H1 (cell line): ENCODE measurements around the gene RILP. TPM values are rescaled to one million over a fixed set of nuclear protein-coding genes. Genes with fewer than 3 reads are reported as not detected.

ENCODE experiments used
- CTCF ChIA-PET: fragments of 300-600 bp; sonication (Branson Sonifier 250); formaldehyde crosslinking; loops from one replicate; lab custom pipeline; 2021; ENCODE audit not compliant: partially characterized antibody; lab: Charles Lee
- POLR2A ChIA-PET: fragments of 300-600 bp; sonication (Branson Sonifier 250); formaldehyde crosslinking; loops from one replicate; lab custom pipeline; 2021; ENCODE audit warnings: inconsistent platforms; ENCODE audit not compliant: partially characterized antibody; lab: Charles Lee
- DNase-seq, 2 experiments: peaks; one replicate each; pipeline versions ENCODE4 v3.0.0 to v3.0.0-alpha.2; 2010 to 2022; ENCODE audit warnings: low spot score in 2 of 2, low read depth in 1 of 2, mixed read lengths in 1 of 2
- FAIRE-seq: peaks from 2 replicates; lab custom pipeline; 2011; peaks lifted over from hg19 to GRCh38; lab: Jason Lieb, UNC
- H2AFZ ChIP-seq: 2 replicates; pipeline ENCODE4 v1.8.1; 2012; ENCODE audit warnings: low read length, inconsistent platforms
- H2AK5ac ChIP-seq: 2 replicates; pipeline ENCODE4 v1.6.1; 2013; ENCODE audit warnings: low read depth, low read length
- H2BK120ac ChIP-seq: replicated peaks from 2 replicates; pipeline ENCODE3; 2013; ENCODE audit warnings: low read depth, low read length, inconsistent platforms
- H2BK12ac ChIP-seq: 2 replicates; pipeline ENCODE4 v1.6.1; 2013; ENCODE audit warnings: low read depth, low read length
- H2BK15ac ChIP-seq: 2 replicates; pipeline ENCODE4 v1.6.1; 2013; ENCODE audit warnings: low read length
- H2BK20ac ChIP-seq: 2 replicates; pipeline ENCODE4 v1.6.1; 2013; ENCODE audit warnings: low read length
- H2BK5ac ChIP-seq: 2 replicates; pipeline ENCODE4 v1.6.1; 2013; ENCODE audit warnings: low read depth, low read length
- H3K14ac ChIP-seq: 2 replicates; pipeline ENCODE4 v1.6.1; 2013; ENCODE audit warnings: inconsistent platforms; ENCODE audit not compliant: insufficient read length
- H3K18ac ChIP-seq: 2 replicates; pipeline ENCODE4 v1.6.1; 2013; ENCODE audit warnings: low read length; ENCODE audit errors: extremely low read depth
- H3K23ac ChIP-seq: 2 replicates; pipeline ENCODE4 v1.6.1; 2013; ENCODE audit warnings: inconsistent platforms; ENCODE audit not compliant: insufficient read length
- H3K23me2 ChIP-seq: 2 replicates; pipeline ENCODE4 v1.6.1; 2013; ENCODE audit warnings: low read depth, low read length
- H3K27ac ChIP-seq: 2 replicates; pipeline ENCODE4 v1.6.1; 2011; ENCODE audit warnings: low read depth, low read length, inconsistent platforms
- H3K27me3 ChIP-seq, 4 experiments: replicated peaks in 1 of 4; 1 replicate in 1 of 4; 2 replicates in 3 of 4; pipeline versions ENCODE4 v1.6.1 to v1.8.1; 2011 to 2013; ENCODE audit warnings: low read length in 3 of 4, mild to moderate bottlenecking in 3 of 4, inconsistent platforms in 2 of 4, mixed read lengths in 2 of 4, moderate library complexity in 1 of 4; ENCODE audit not compliant: control insufficient read depth in 3 of 4, insufficient read depth in 3 of 4; ENCODE audit errors: extremely low read depth in 1 of 4
- H3K36me3 ChIP-seq, 4 experiments: 2 replicates each; pipeline versions ENCODE4 v1.6.1 to v1.8.1; 2011 to 2013; ENCODE audit warnings: mild to moderate bottlenecking in 4 of 4, low read length in 3 of 4, moderate library complexity in 2 of 4, control low read depth in 1 of 4, inconsistent platforms in 1 of 4; ENCODE audit not compliant: insufficient read depth in 4 of 4, control insufficient read depth in 2 of 4
- H3K4ac ChIP-seq: replicated peaks from 2 replicates; pipeline ENCODE3; 2013; ENCODE audit warnings: low read length, low read depth, mixed read lengths, inconsistent platforms; ENCODE audit not compliant: insufficient read length
- H3K4me1 ChIP-seq, 4 experiments: replicated peaks in 1 of 4; 1 replicate in 1 of 4; 2 replicates in 3 of 4; pipeline versions ENCODE4 v1.6.1 to v1.8.1; 2011 to 2013; ENCODE audit warnings: low read length in 3 of 4, inconsistent platforms in 2 of 4, mixed read lengths in 1 of 4; ENCODE audit not compliant: insufficient read depth in 4 of 4, control insufficient read depth in 3 of 4
- H3K4me2 ChIP-seq, 2 experiments: 2 replicates each; pipeline versions ENCODE4 v1.6.1 to v1.8.1; 2011 to 2013; ENCODE audit warnings: low read depth in 2 of 2, low read length in 2 of 2, control low read depth in 1 of 2, inconsistent platforms in 1 of 2, mild to moderate bottlenecking in 1 of 2; ENCODE audit not compliant: insufficient read depth in 1 of 2
- H3K4me3 ChIP-seq, 4 experiments: fragments of 200-600, 300-600 bp in 1 of 4; sonication (generic), shearing (Covaris generic), sonication (Bioruptor Twin) in 1 of 4; 2 replicates each; pipeline versions ENCODE4 v1.5.1 to v1.8.1; 2011 to 2016; ENCODE audit warnings: low read length in 4 of 4, low read depth in 3 of 4, control low read depth in 2 of 4, inconsistent platforms in 2 of 4, mild to moderate bottlenecking in 2 of 4, mixed read lengths in 1 of 4, moderate library complexity in 1 of 4; ENCODE audit not compliant: insufficient read depth in 2 of 4; ENCODE audit errors: extremely low read depth in 1 of 4
- H3K56ac ChIP-seq: replicated peaks from 2 replicates; pipeline ENCODE3; 2013; ENCODE audit warnings: low read depth, mild to moderate bottlenecking, mixed read lengths, low read length, inconsistent platforms; ENCODE audit not compliant: insufficient read length
- H3K79me1 ChIP-seq: 2 replicates; pipeline ENCODE4 v1.6.1; 2013; ENCODE audit warnings: low read depth, low read length, control low read depth
- H3K79me2 ChIP-seq, 2 experiments: 2 replicates each; pipeline versions ENCODE4 v1.6.1 to v1.8.1; 2012 to 2013; ENCODE audit warnings: low read length in 2 of 2, mild to moderate bottlenecking in 2 of 2, inconsistent platforms in 1 of 2; ENCODE audit not compliant: insufficient read depth in 2 of 2, control insufficient read depth in 1 of 2
- H3K9ac ChIP-seq, 4 experiments: replicated peaks in 1 of 4; 1 replicate in 1 of 4; 2 replicates in 3 of 4; pipeline versions ENCODE4 v1.6.1 to v1.8.1; 2011 to 2013; ENCODE audit warnings: low read depth in 3 of 4, low read length in 3 of 4, control low read depth in 2 of 4, mild to moderate bottlenecking in 2 of 4, moderate library complexity in 2 of 4, inconsistent platforms in 1 of 4; ENCODE audit errors: extremely low read depth in 1 of 4
- H3K9me3 ChIP-seq, 2 experiments: 2 replicates each; pipeline versions ENCODE4 v1.6.1 to v1.8.1; 2012 to 2013; ENCODE audit warnings: mild to moderate bottlenecking in 2 of 2, moderate library complexity in 2 of 2, control low read depth in 1 of 2, inconsistent platforms in 1 of 2, low read depth in 1 of 2, low read length in 1 of 2, mixed read lengths in 1 of 2; ENCODE audit not compliant: insufficient read depth in 2 of 2
- H4K20me1 ChIP-seq, 2 experiments: replicated peaks in 1 of 2; 2 replicates each; pipeline versions ENCODE3 to v1.8.1; 2011 to 2013; ENCODE audit warnings: inconsistent platforms in 2 of 2, low read length in 2 of 2, mild to moderate bottlenecking in 1 of 2; ENCODE audit not compliant: insufficient read depth in 2 of 2, control insufficient read depth in 1 of 2
- H4K5ac ChIP-seq: 2 replicates; pipeline ENCODE4 v1.6.1; 2013; ENCODE audit warnings: low read length, low read depth, mixed read lengths, inconsistent platforms; ENCODE audit not compliant: insufficient read length
- H4K8ac ChIP-seq: 2 replicates; pipeline ENCODE4 v1.8.0; 2013; ENCODE audit warnings: mild to moderate bottlenecking, moderate library complexity, low read length, inconsistent platforms; ENCODE audit not compliant: insufficient read depth; ENCODE audit errors: extremely low read depth
- H4K91ac ChIP-seq: replicated peaks from 2 replicates; pipeline ENCODE3; 2013; ENCODE audit warnings: low read length, mixed read lengths, inconsistent platforms; ENCODE audit not compliant: insufficient read length
- ATF2 ChIP-seq: IDR thresholded peaks from 2 replicates; pipeline ENCODE4 v1.6.1; 2012; ENCODE audit warnings: low read length, inconsistent platforms
- CEBPB ChIP-seq: IDR thresholded peaks from 2 replicates; pipeline ENCODE4 v1.6.1; 2012; ENCODE audit warnings: low read depth, low read length
- FOSL1 ChIP-seq: IDR thresholded peaks from 2 replicates; pipeline ENCODE4 v1.6.1; 2011; ENCODE audit warnings: mild to moderate bottlenecking, low read depth, low read length, moderate library complexity; ENCODE audit not compliant: insufficient read depth
- HDAC6 ChIP-seq: IDR thresholded peaks from one replicate; pipeline ENCODE4 v1.7.1; 2012; ENCODE audit warnings: low read depth, mild to moderate bottlenecking, inconsistent platforms, low read length, moderate library complexity
- NANOG ChIP-seq: IDR thresholded peaks from 2 replicates; pipeline ENCODE4 v1.6.1; 2011; ENCODE audit warnings: low read length, low read depth, mild to moderate bottlenecking, inconsistent platforms; ENCODE audit not compliant: insufficient read depth, poor library complexity, severe bottlenecking
- NRF1 ChIP-seq: IDR thresholded peaks from 2 replicates; pipeline ENCODE4 v1.6.1; 2011; ENCODE audit warnings: mild to moderate bottlenecking, low read depth, low read length, improper control_type of control experiment
- SIN3A ChIP-seq, 2 experiments: IDR thresholded peaks in 1 of 2; conservative IDR thresholded peaks in 1 of 2; 2 replicates each; pipeline ENCODE4 v1.6.1; 2011 to 2012; ENCODE audit warnings: low read length in 2 of 2, improper control_type of control experiment in 1 of 2, low read depth in 1 of 2, mild to moderate bottlenecking in 1 of 2
- SP1 ChIP-seq: IDR thresholded peaks from 2 replicates; pipeline ENCODE4 v1.6.1; 2011; ENCODE audit warnings: low read depth, low read length
- TBP ChIP-seq: IDR thresholded peaks from 2 replicates; pipeline ENCODE4 v1.6.1; 2011; ENCODE audit warnings: low read depth, low read length, improper control_type of control experiment
- USF2 ChIP-seq: IDR thresholded peaks from 2 replicates; pipeline ENCODE4 v1.6.1; 2011; ENCODE audit warnings: low read length, improper control_type of control experiment
- ZNF274 ChIP-seq: IDR thresholded peaks from 2 replicates; pipeline ENCODE4 v1.7.0; 2012; ENCODE audit warnings: low read length, borderline replicate concordance; ENCODE audit errors: extremely low read depth
- WGBS, 2 experiments: shearing (Covaris generic) in 1 of 2; methylation state at CpG; one replicate each; pipeline versions ENCODE4 v1.1.6 to v1.1.7; 2013 to 2015; ENCODE audit warnings: low lambda C conversion rate in 2 of 2, mixed read lengths in 2 of 2, inconsistent platforms in 1 of 2, low coverage in 1 of 2, missing lambda C conversion rate in 1 of 2; ENCODE audit not compliant: insufficient replicate concordance in 2 of 2, insufficient coverage in 1 of 2, insufficient read length in 1 of 2; ENCODE audit errors: extremely low coverage in 1 of 2, missing lambda C conversion rate in 1 of 2; 5-methylcytosine and 5-hydroxymethylcytosine counted together
- polyA plus RNA-seq, 7 experiments: library from polyadenylated mRNA; depleted of rRNA in 3 of 7; stranded (reverse) in 5 of 7; unstranded in 2 of 7; fragments of >200 nt in 5 of 7; fragments of 200-250 nt in 2 of 7; gene quantifications; 1 replicate in 5 of 7; 2 replicates in 1 of 7; 4 replicates in 1 of 7; pipeline versions ENCODE4 v1.2.1 to v1.2.3, GENCODE V29; 2011 to 2013; ENCODE audit warnings: missing spikeins in 2 of 7, mixed read lengths in 2 of 7
- total RNA-seq: library from RNA; stranded (reverse); fragmentation: NEBNext Ultra II Directional; extraction: Animal tissue kit (Norgen Biotek cat#: 25700); gene quantifications from 2 replicates; pipeline ENCODE4 v1.2.1, GENCODE V29; 2021

The RILP gene
- total and polyA plus RNA-seq, 2 of the 8 experiments (the other 6 are each of a cell fraction or from before 2014, with no cell fraction given), result 6.8 to 7.2 TPM

- Histone ChIP-seq H3K23ac (no peak overlapping the region), H3K79me2 (peaks cover 10 to 32% of the 10 kb centered on the region in 2 experiments), H3K9me3 (no peaks in the 10 kb centered on the region), H3K27ac (no peak overlapping the region), H3K4me3 (peak overlapping the region; percentile 78 to 87 (median 82)), H3K4ac (no peak overlapping the region), H3K4me2 (peak overlapping the region; percentile 62 to 86), H3K23me2 (peaks cover 3% of the 10 kb centered on the region), H3K18ac (no peak overlapping the region), H2AFZ (no peak overlapping the region), H4K8ac (no peak overlapping the region), H4K5ac (no peak overlapping the region), H3K36me3 (peaks cover 43 to 49% (median 44%) of the 10 kb centered on the region in 4 experiments), H2BK20ac (no peak overlapping the region), H4K20me1 (peaks cover 18 to 27% of the 10 kb centered on the region in 2 experiments), H3K79me1 (peaks cover 9% of the 10 kb centered on the region), H3K56ac (no peak overlapping the region), H4K91ac (no peak overlapping the region), H3K4me1 (peaks cover 0 to 5% (median 3%) of the 10 kb centered on the region in 4 experiments; a peak in 3 of 7 replicates), H3K9ac (peak overlapping the region in 1 of 4 experiments; percentile 47; a peak in 1 of 7 replicates), H2BK15ac (no peak overlapping the region), H2AK5ac (no peak overlapping the region), H3K14ac (no peak overlapping the region), H2BK12ac (no peak overlapping the region), H2BK120ac (no peak overlapping the region), H3K27me3 (no peaks in the 10 kb centered on the region), H2BK5ac (no peak overlapping the region)
- ChIA-PET POLR2A (interaction anchor here (0.5 to 1.9 kb wide), 8 partner anchors 11 to 575 kb away, joined by 3 to 10 read pairs (median 4); partner anchors contain the start of gene RILP), CTCF (interaction anchor here (0.8 to 2.4 kb wide), 3 partner anchors 14 to 31 kb away, joined by 5 to 13 read pairs (median 10); no protein-coding TSS in a partner anchor)
- 89% methylated on average over 5 of the region's 5 CpGs; no CpG with 5 or more reads in 1 of the 2 experiments for WGBS, 2 experiments
- DNase-seq, result no peak
- FAIRE-seq, result no peak
- TF ChIP-seq TBP (no peak), HDAC6 (no peak), SIN3A (conservative IDR thresholded peaks at IDR 0.05 in 1 of 2, IDR thresholded peaks at IDR 0.05 in 1 of 2; ENCODE audit: low read depth in 1 of 2, low read length in 2 of 2) (no peak), NRF1 (no peak), FOSL1 (no peak), CEBPB (no peak), NANOG (no peak), USF2 (no peak), ZNF274 (no peak), ATF2 (no peak), SP1 (no peak)
Measured at GRCh38 chr17:1683459-1683858, 33.8 kb upstream of the RILP start.
